ENCODE data around the gene RFX6.

DNA sequence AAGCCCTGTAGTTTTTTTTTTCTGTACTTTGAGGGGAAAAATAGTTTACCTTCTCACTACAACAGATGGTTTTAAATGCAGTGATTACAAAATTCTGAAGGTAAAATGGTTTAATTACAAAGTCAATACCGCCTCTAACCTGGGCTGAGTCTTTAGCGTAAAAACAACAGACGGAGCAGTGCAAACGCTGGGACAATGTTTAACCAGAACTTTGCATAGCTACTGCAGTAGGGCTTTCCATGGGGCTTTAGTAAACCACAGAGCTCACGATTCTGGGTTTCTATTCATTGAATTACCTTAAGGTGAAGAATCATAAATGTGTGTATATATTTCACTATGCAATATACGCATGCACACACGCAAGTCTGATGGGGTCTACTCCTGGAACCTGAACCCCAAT lies 77.9 kb downstream of the RFX6 start:
- TF ChIP-seq CTCF (IDR thresholded peaks at IDR 0.05; ENCODE audit: insufficient read depth, low read depth, low read length) (no peak), EZH2 (IDR thresholded peaks at IDR 0.05; ENCODE audit: insufficient read depth, low read length) (no peak)
